GM12878 (cell line): ENCODE data around the gene FOXK2. TPM values are rescaled to one million over a fixed set of nuclear protein-coding genes. Genes with fewer than 3 reads are reported as not detected.

Experiments
- ATAC-seq: fragments of 200-7000 bp; cut with Tn5 transposase; 3 replicates; pipeline ENCODE4 v1.9.1; 2020; ENCODE audit warnings: mild to moderate bottlenecking, moderate library complexity
- BruUV-seq: library from RNA; stranded (reverse); fragments of 400-500 nt; replicated peaks from 2 replicates; lab custom pipeline; 2021; lab: Mats Ljungman, UMichigan
- CTCF ChIA-PET: fragments of 300-600 bp; sonication (Branson Sonifier 250); formaldehyde crosslinking; extraction: SDS; loops from one replicate; lab custom pipeline; 2021; ENCODE audit warnings: inconsistent platforms; lab: Yijun Ruan, JAX
- POLR2A ChIA-PET: fragments of 350-600 bp; formaldehyde crosslinking; extraction: SDS; loops from one replicate; lab custom pipeline; 2021; ENCODE audit warnings: inconsistent platforms; lab: Charles Lee
- RAD21 ChIA-PET: fragments of 300-600 bp; sonication (Branson Sonifier 250); formaldehyde crosslinking; loops from one replicate; lab custom pipeline; 2023; ENCODE audit warnings: antibody characterized with exemption; ENCODE audit not compliant: unreplicated experiment; lab: Charles Lee
- SMC1A ChIA-PET: fragments of 300-600 bp; sonication (Branson Sonifier 250); formaldehyde crosslinking; loops from one replicate; lab custom pipeline; 2023; ENCODE audit not compliant: unreplicated experiment, uncharacterized antibody; lab: Charles Lee
- DNase-seq: peaks from one replicate; pipeline ENCODE4 v3.0.0-alpha.2; 2011; ENCODE audit warnings: low read depth, low spot score
- FAIRE-seq: peaks from 3 replicates; lab custom pipeline; 2011; peaks lifted over from hg19 to GRCh38; lab: Jason Lieb, UNC
- H2AFZ ChIP-seq: 2 replicates; pipeline ENCODE4 v1.6.0; 2011; ENCODE audit warnings: low read depth, low read length, control low read depth; ENCODE audit not compliant: control insufficient read depth
- H3K27ac ChIP-seq: 2 replicates; pipeline ENCODE4 v1.5.1; 2011; ENCODE audit warnings: control low read depth; ENCODE audit not compliant: control insufficient read depth, insufficient read depth
- H3K27me3 ChIP-seq, 2 experiments: replicated peaks in 1 of 2; 2 replicates each; pipeline versions ENCODE4 v1.6.0 to v1.6.1; 2011; ENCODE audit warnings: low read length in 1 of 2; ENCODE audit not compliant: control insufficient read depth in 2 of 2, insufficient read depth in 2 of 2
- H3K36me3 ChIP-seq, 2 experiments: 2 replicates each; pipeline ENCODE4 v1.5.1; 2011; ENCODE audit warnings: low read length in 1 of 2; ENCODE audit not compliant: control insufficient read depth in 2 of 2, insufficient read depth in 2 of 2
- H3K4me1 ChIP-seq: 2 replicates; pipeline ENCODE4 v1.6.1; 2011; ENCODE audit warnings: mild to moderate bottlenecking, low read length, moderate library complexity, mixed read lengths; ENCODE audit not compliant: control insufficient read depth, insufficient read depth
- H3K4me2 ChIP-seq: 2 replicates; pipeline ENCODE4 v1.6.0; 2011; ENCODE audit warnings: control low read depth; ENCODE audit not compliant: control insufficient read depth, insufficient read depth
- H3K4me3 ChIP-seq: fragments of 200-600 bp; sonication (generic); 2 replicates; pipeline ENCODE4 v1.5.1; 2016
- H3K79me2 ChIP-seq: 2 replicates; pipeline ENCODE4 v1.6.0; 2011; ENCODE audit warnings: low read length; ENCODE audit not compliant: control insufficient read depth, insufficient read depth
- H3K9ac ChIP-seq: 2 replicates; pipeline ENCODE4 v1.8.0; 2011; ENCODE audit warnings: low read length, control low read depth, mixed read lengths; ENCODE audit not compliant: control insufficient read depth, insufficient read depth
- H3K9me3 ChIP-seq: replicated peaks from 3 replicates; pipeline ENCODE4 v1.5.1; 2011; ENCODE audit warnings: mild to moderate bottlenecking, low read length; ENCODE audit not compliant: control insufficient read depth, insufficient read depth
- H4K20me1 ChIP-seq: 2 replicates; pipeline ENCODE4 v1.6.0; 2011; ENCODE audit not compliant: control insufficient read depth, insufficient read depth
- IRF4 ChIP-seq: IDR thresholded peaks from 2 replicates; pipeline ENCODE4 v1.6.1; 2011; ENCODE audit warnings: low read depth, low read length
- IRF5 ChIP-seq: fragments of 450-650 bp; IDR thresholded peaks from 2 replicates; pipeline ENCODE4 v1.6.1; 2017; ENCODE audit warnings: borderline replicate concordance
- LARP7 ChIP-seq: fragments of 450-650 bp; IDR thresholded peaks from 2 replicates; pipeline ENCODE4 v1.6.1; 2017; ENCODE audit warnings: mild to moderate bottlenecking
- MXI1 ChIP-seq: fragments of 150-350 bp; IDR thresholded peaks from 2 replicates; pipeline ENCODE4 v1.6.1; 2011; ENCODE audit warnings: low read depth, mild to moderate bottlenecking, inconsistent platforms, low read length, improper control_type of control experiment
- NFYA ChIP-seq: IDR thresholded peaks from 2 replicates; pipeline ENCODE4 v1.6.1; 2011; ENCODE audit warnings: low read depth, mild to moderate bottlenecking, low read length, improper control_type of control experiment, borderline replicate concordance
- NKRF ChIP-seq: fragments of 450-650 bp; conservative IDR thresholded peaks from 2 replicates; pipeline ENCODE4 v1.6.1; 2017; ENCODE audit warnings: mild to moderate bottlenecking, moderate library complexity
- PKNOX1 ChIP-seq: fragments of 450-650 bp; IDR thresholded peaks from 2 replicates; pipeline ENCODE4 v1.6.1; 2016; ENCODE audit warnings: mild to moderate bottlenecking
- RAD21 ChIP-seq: IDR thresholded peaks from 2 replicates; pipeline ENCODE4 v1.6.1; 2011; ENCODE audit warnings: mild to moderate bottlenecking, low read depth, low read length, moderate library complexity; ENCODE audit not compliant: insufficient read depth
- RFX5 ChIP-seq: IDR thresholded peaks from 2 replicates; pipeline ENCODE4 v1.6.1; 2011; ENCODE audit warnings: low read depth, low read length, improper control_type of control experiment
- TAF1 ChIP-seq: IDR thresholded peaks from 2 replicates; pipeline ENCODE4 v1.6.1; 2011; ENCODE audit warnings: mild to moderate bottlenecking, low read depth, low read length, borderline replicate concordance
- TARDBP ChIP-seq: IDR thresholded peaks from 2 replicates; pipeline ENCODE4 v1.6.1; 2016; ENCODE audit warnings: borderline replicate concordance
- TCF7 ChIP-seq: IDR thresholded peaks from 2 replicates; pipeline ENCODE4 v1.6.1; 2014; ENCODE audit warnings: antibody characterized with exemption, borderline replicate concordance
- WGBS: methylation state at CpG from one replicate; pipeline ENCODE4 v1.1.6; 2016; ENCODE audit warnings: low lambda C conversion rate; ENCODE audit not compliant: insufficient replicate concordance, insufficient coverage; ENCODE audit errors: missing lambda C conversion rate; 5-methylcytosine and 5-hydroxymethylcytosine counted together
- in situ Hi-C: fragments of 300-500 bp; cut with MboI; formaldehyde crosslinking; loops from 9 replicates; pipeline ENCODE4 v1.14.3; 2018; ENCODE audit warnings: mixed read lengths
- intact Hi-C: fragments of 100-400 bp; cut with micrococcal nuclease; formaldehyde crosslinking; loops from one replicate; pipeline ENCODE4 v1.14.2; 2022; ENCODE audit not compliant: unreplicated experiment
- polyA plus RNA-seq, 11 experiments: library from polyadenylated mRNA; depleted of rRNA in 4 of 11; unstranded in 6 of 11; stranded (reverse) in 5 of 11; fragments of >200 nt; fragmentation: Nextera tagmentation in 4 of 11; fragmentation: Illumina TruSeq in 1 of 11; extraction: Ambion mirVana in 4 of 11; extraction: Trizol in 1 of 11; gene quantifications; 1 replicate in 1 of 11; 2 replicates in 10 of 11; pipeline versions ENCODE4 v1.2.1 to v1.2.3, GENCODE V29; 2011 to 2016; ENCODE audit warnings: inconsistent platforms in 2 of 11, missing spikeins in 2 of 11, low read depth in 1 of 11
- total RNA-seq, 4 experiments: library from RNA; depleted of rRNA in 3 of 4; stranded (reverse); fragments of >200 nt in 3 of 4; fragmentation: Illumina TruSeq in 1 of 4; extraction: Trizol in 1 of 4; gene quantifications; 2 replicates each; pipeline versions ENCODE4 v1.2.1 to v1.2.3, GENCODE V29; 2013 to 2021

Gene FOXK2
- total and polyA plus RNA-seq, 10 of the 15 experiments (the other 5 are each of a cell fraction or from before 2014, with no cell fraction given), result 2.4 to 56.8 (median 34.4) TPM

GRCh38 chr17:82595893-82596292, 76.4 kb downstream of the FOXK2 start:
- no TSS peak for BruUV-seq
- WGBS, result 68% methylated on average over 20 of the region's 21 CpGs
- H3K27ac ChIP-seq, result no peak overlapping the region
- no peaks in the 10 kb centered on the region for H3K9me3 ChIP-seq
- CTCF ChIA-PET, result no interaction called here
- H3K4me2 ChIP-seq, result no peak overlapping the region
- H4K20me1 ChIP-seq, result no peaks in the 10 kb centered on the region
- FAIRE-seq, result no peak
- H3K79me2 ChIP-seq, result no peaks in the 10 kb centered on the region; the same call in 1 of the 2 replicates
- RAD21 ChIA-PET, result no interaction called here
- peak; percentile 50 for ATAC-seq
- no peak for DNase-seq
- peaks cover 12 to 26% of the 10 kb centered on the region in 2 experiments; a peak in 3 of 4 replicates for H3K36me3 ChIP-seq
- in situ Hi-C loops (no loop called here), intact Hi-C loops (no loop called here)
- H3K4me1 ChIP-seq, result peaks cover 24% of the 10 kb centered on the region
- POLR2A ChIA-PET, result no interaction called here
- H3K9ac ChIP-seq, result no peak overlapping the region
- no peak overlapping the region for H2AFZ ChIP-seq
- TF ChIP-seq MXI1 (no peak), IRF5 (no peak), TARDBP (no peak), IRF4 (no peak), NFYA (no peak), TAF1 (no peak), NKRF (no peak), TCF7 (no peak), PKNOX1 (no peak), RFX5 (no peak), RAD21 (no peak), LARP7 (no peak)
- H3K4me3 ChIP-seq, result no peak overlapping the region
- H3K27me3 ChIP-seq, result no peaks in the 10 kb centered on the region
- SMC1A ChIA-PET, result no interaction called here
